HepG2 (cell line): ENCODE data around the gene MC5R. TPM values are rescaled to one million over a fixed set of nuclear protein-coding genes. Genes with fewer than 3 reads are reported as not detected.

Experiments
- ATAC-seq: fragments of 200-7000 bp; cut with Tn5 transposase; 3 replicates; pipeline ENCODE4 v1.9.1; 2020; ENCODE audit warnings: mild to moderate bottlenecking, moderate library complexity
- BruUV-seq: library from RNA; stranded (reverse); fragments of 400-500 nt; replicated peaks from 2 replicates; lab custom pipeline; 2021; lab: Mats Ljungman, UMichigan
- CTCF ChIA-PET: fragments of 300-600 bp; formaldehyde crosslinking; extraction: SDS; loops from one replicate; lab custom pipeline; 2021; ENCODE audit warnings: low total read pairs, inconsistent platforms, low intra/inter-chr PET ratio; lab: Yijun Ruan, JAX
- POLR2A ChIA-PET: fragments of 350-600 bp; sonication (Branson Sonifier 250); formaldehyde crosslinking; loops from one replicate; lab custom pipeline; 2020; ENCODE audit warnings: antibody characterized with exemption, inconsistent platforms; lab: Yijun Ruan, JAX
- DNase-seq: peaks from one replicate; pipeline ENCODE4 v3.0.0-alpha.2; 2015; ENCODE audit warnings: low spot score
- FAIRE-seq: peaks from 3 replicates; lab custom pipeline; 2011; peaks lifted over from hg19 to GRCh38; lab: Jason Lieb, UNC
- H2AFZ ChIP-seq: one replicate; pipeline ENCODE4 v1.6.1; 2011; ENCODE audit warnings: low read length, inconsistent platforms
- H3K27ac ChIP-seq: fragments of 300-600 bp; 3 replicates; pipeline ENCODE4 v1.8.0; 2011; ENCODE audit warnings: mixed run types, mild to moderate bottlenecking, mixed read lengths, low read length, inconsistent platforms; ENCODE audit not compliant: insufficient read depth; ENCODE audit errors: extremely low read length
- H3K27me3 ChIP-seq, 2 experiments: fragments of 200-600 bp in 1 of 2; 2 replicates in 1 of 2; 3 replicates in 1 of 2; pipeline versions ENCODE4 v1.6.0 to v1.8.0; 2011; ENCODE audit warnings: low read length in 2 of 2, mild to moderate bottlenecking in 2 of 2, moderate library complexity in 2 of 2, inconsistent platforms in 1 of 2; ENCODE audit not compliant: insufficient read depth in 2 of 2, control insufficient read depth in 1 of 2
- H3K36me3 ChIP-seq, 2 experiments: fragments of 200-600 bp in 1 of 2; replicated peaks in 1 of 2; 2 replicates in 1 of 2; 3 replicates in 1 of 2; pipeline versions ENCODE4 v1.5.1 to v1.8.0; 2011; ENCODE audit warnings: low read length in 2 of 2, inconsistent platforms in 1 of 2; ENCODE audit not compliant: insufficient read depth in 2 of 2, control insufficient read depth in 1 of 2
- H3K4me1 ChIP-seq: 2 replicates; pipeline ENCODE4 v1.5.1; 2012; ENCODE audit warnings: low read length, inconsistent platforms; ENCODE audit not compliant: insufficient read depth
- H3K4me2 ChIP-seq: 2 replicates; pipeline ENCODE4 v1.6.0; 2011; ENCODE audit warnings: low read depth, low read length, inconsistent platforms
- H3K4me3 ChIP-seq, 3 experiments: fragments of 200-600 bp in 1 of 3; sonication (generic), shearing (Covaris generic) in 1 of 3; replicated peaks in 1 of 3; 2 replicates each; pipeline ENCODE4 v1.5.1; 2011 to 2016; ENCODE audit warnings: low read length in 3 of 3, inconsistent platforms in 2 of 3, low read depth in 2 of 3, mild to moderate bottlenecking in 2 of 3, control low read depth in 1 of 3, mixed read lengths in 1 of 3; ENCODE audit not compliant: insufficient read depth in 1 of 3
- H3K79me2 ChIP-seq: one replicate; pipeline ENCODE4 v1.6.1; 2011; ENCODE audit warnings: low read length, inconsistent platforms; ENCODE audit not compliant: insufficient read depth
- H3K9ac ChIP-seq: 2 replicates; pipeline ENCODE4 v1.6.0; 2011; ENCODE audit warnings: mild to moderate bottlenecking, low read depth, low read length, inconsistent platforms; ENCODE audit not compliant: insufficient read depth
- H3K9me3 ChIP-seq: 2 replicates; pipeline ENCODE4 v1.5.1; 2012; ENCODE audit warnings: mild to moderate bottlenecking, low read length
- H4K20me1 ChIP-seq: 2 replicates; pipeline ENCODE4 v1.6.0; 2011; ENCODE audit warnings: inconsistent platforms, mild to moderate bottlenecking, low read length, moderate library complexity; ENCODE audit not compliant: insufficient read depth
- ATF2 ChIP-seq: sonication (generic); formaldehyde crosslinking; IDR thresholded peaks from 2 replicates; pipeline ENCODE4 v1.4.0; 2020; ENCODE audit warnings: missing genetic modification reagents
- ATRX ChIP-seq: sonication (generic); formaldehyde crosslinking; IDR thresholded peaks from 2 replicates; pipeline ENCODE4 v1.4.0; 2020; ENCODE audit warnings: missing genetic modification reagents, borderline replicate concordance
- FOSL1 ChIP-seq: sonication (generic); formaldehyde crosslinking; IDR thresholded peaks from 2 replicates; pipeline ENCODE4 v1.9.0; 2021; ENCODE audit warnings: missing genetic modification reagents, borderline replicate concordance
- MYC ChIP-seq: sonication (generic); formaldehyde crosslinking; IDR thresholded peaks from 2 replicates; pipeline ENCODE4 v1.9.0; 2021; ENCODE audit warnings: missing genetic modification reagents, borderline replicate concordance
- PLSCR1 ChIP-seq: sonication (generic); formaldehyde crosslinking; IDR thresholded peaks from 2 replicates; pipeline ENCODE4 v1.5.0; 2020; ENCODE audit warnings: missing genetic modification reagents, mild to moderate bottlenecking, borderline replicate concordance
- RBM22 ChIP-seq: fragments of 200-400 bp; formaldehyde crosslinking; optimal IDR thresholded peaks from 2 replicates; pipeline ENCODE3; 2017; ENCODE audit warnings: mild to moderate bottlenecking, low read length, moderate library complexity
- SP1 ChIP-seq, 2 experiments: fragments of 450-650 bp in 1 of 2; sonication (generic) in 1 of 2; formaldehyde crosslinking in 1 of 2; IDR thresholded peaks; 2 replicates each; pipeline versions ENCODE4 v1.4.0 to v1.6.1; 2016 to 2020; ENCODE audit warnings: missing genetic modification reagents in 1 of 2
- ZBTB7B ChIP-seq: sonication (generic); formaldehyde crosslinking; IDR thresholded peaks from 2 replicates; pipeline ENCODE4 v1.4.0; 2020; ENCODE audit warnings: missing genetic modification reagents
- ZEB1 ChIP-seq: IDR thresholded peaks from 2 replicates; pipeline ENCODE4 v1.6.1; 2012; ENCODE audit warnings: mild to moderate bottlenecking, low read depth, inconsistent platforms; ENCODE audit not compliant: insufficient replicate concordance
- ZFX ChIP-seq: sonication (generic); formaldehyde crosslinking; IDR thresholded peaks from 2 replicates; pipeline ENCODE4 v1.4.0; 2020; ENCODE audit warnings: mild to moderate bottlenecking, low read depth, missing genetic modification reagents, moderate library complexity
- ZNF30 ChIP-seq: sonication (generic); formaldehyde crosslinking; IDR thresholded peaks from 2 replicates; pipeline ENCODE4 v1.5.0; 2020; ENCODE audit warnings: mild to moderate bottlenecking, missing genetic modification reagents
- ZNF350 ChIP-seq: sonication (generic); formaldehyde crosslinking; IDR thresholded peaks from 2 replicates; pipeline ENCODE4 v1.4.0; 2020; ENCODE audit warnings: mild to moderate bottlenecking, low read depth, missing genetic modification reagents, borderline replicate concordance
- ZNF468 ChIP-seq: sonication (generic); formaldehyde crosslinking; IDR thresholded peaks from 2 replicates; pipeline ENCODE4 v1.8.0; 2022; ENCODE audit warnings: mild to moderate bottlenecking, moderate library complexity, missing genetic modification reagents
- ZNF562 ChIP-seq: sonication (generic); formaldehyde crosslinking; IDR thresholded peaks from 2 replicates; pipeline ENCODE4 v1.8.0; 2022; ENCODE audit warnings: missing genetic modification reagents, borderline replicate concordance
- ZNF713 ChIP-seq: sonication (generic); formaldehyde crosslinking; IDR thresholded peaks from 2 replicates; pipeline ENCODE4 v1.4.0; 2020; ENCODE audit warnings: mild to moderate bottlenecking, missing genetic modification reagents
- ZZZ3 ChIP-seq: sonication (generic); formaldehyde crosslinking; IDR thresholded peaks from 2 replicates; pipeline ENCODE4 v1.4.0; 2020; ENCODE audit warnings: missing genetic modification reagents, mild to moderate bottlenecking, borderline replicate concordance
- WGBS: methylation state at CpG from one replicate; pipeline ENCODE4 v1.1.6; 2017; ENCODE audit warnings: low lambda C conversion rate; 5-methylcytosine and 5-hydroxymethylcytosine counted together
- in situ Hi-C: cut with HindIII; loops from 2 replicates; pipeline ENCODE4 v1.10.0; 2017; ENCODE audit warnings: low pct_unique_long_range_greater_than_20kb; ENCODE audit not compliant: extremely low pct_ligation_motif_present
- intact Hi-C: fragments of 100-400 bp; cut with micrococcal nuclease; formaldehyde crosslinking; loops from one replicate; pipeline ENCODE4 v1.10.0; 2022; ENCODE audit not compliant: unreplicated experiment
- polyA plus RNA-seq, 8 experiments: library from polyadenylated mRNA; depleted of rRNA in 3 of 8; stranded (reverse) in 7 of 8; unstranded in 1 of 8; fragments of >200 nt; fragmentation: Illumina TruSeq in 4 of 8; extraction: Trizol in 4 of 8; gene quantifications; 2 replicates each; pipeline versions ENCODE4 v1.2.1 to v1.2.3, GENCODE V29; 2011 to 2016; ENCODE audit warnings: low read depth in 4 of 8, missing spikeins in 1 of 8, mixed read lengths in 1 of 8; ENCODE audit not compliant: insufficient read depth in 1 of 8
- total RNA-seq, 5 experiments: library from RNA; depleted of rRNA; stranded (reverse); fragments of >200 nt; fragmentation: Illumina TruSeq; extraction: Trizol; gene quantifications; 2 replicates each; pipeline ENCODE4 v1.2.3, GENCODE V29; 2016; ENCODE audit warnings: low read depth in 1 of 5
- TF ChIP-seq, protein P1 (sequence below): sonication (generic); formaldehyde crosslinking; IDR thresholded peaks from 2 replicates; pipeline ENCODE4 v1.8.1; 2022; ENCODE audit warnings: mild to moderate bottlenecking, missing genetic modification reagents
- TF ChIP-seq, protein P2 (sequence below): IDR thresholded peaks from 2 replicates; pipeline ENCODE4 v1.6.1; 2016; ENCODE audit warnings: missing compliant biosample characterization, missing genetic modification reagents, borderline replicate concordance

The MC5R gene
- total and polyA plus RNA-seq, 2 of the 13 experiments (the other 11 are each of a cell fraction or from before 2014, with no cell fraction given): not detected

GRCh38 chr18:13834496-13835015 lies 10.6 kb downstream of the MC5R start:
- Histone ChIP-seq H3K9ac (no peak overlapping the region), H3K9me3 (no peaks in the 10 kb centered on the region), H3K4me2 (no peak overlapping the region), H3K4me1 (no peaks in the 10 kb centered on the region), H4K20me1 (no peaks in the 10 kb centered on the region), H3K27ac (no peak overlapping the region), H3K36me3 (no peaks in the 10 kb centered on the region), H3K4me3 (no peak overlapping the region), H3K27me3 (peaks cover 0 to 8% of the 10 kb centered on the region in 2 experiments; a peak in 2 of 5 replicates), H3K79me2 (no peaks in the 10 kb centered on the region), H2AFZ (no peak overlapping the region)
- intact Hi-C loops (no loop called here), in situ Hi-C loops (no loop called here)
- no peak for FAIRE-seq
- WGBS: 12% methylated on average over 8 of the region's 8 CpGs
- TF ChIP-seq ZNF30 (CRISPR knock-in tag) (no peak), ATRX (CRISPR knock-in tag) (no peak), ZNF468 (CRISPR knock-in tag) (no peak), RBM22 (no peak), ATF2 (CRISPR knock-in tag) (no peak), ZNF562 (CRISPR knock-in tag) (no peak), SP1 (IDR thresholded peaks at IDR 0.05) (no peak), SP1 (CRISPR knock-in tag; IDR thresholded peaks at IDR 0.05) (no peak), FOSL1 (no peak), ZNF350 (CRISPR knock-in tag) (no peak), ZFX (CRISPR knock-in tag) (no peak), ZNF713 (CRISPR knock-in tag) (no peak), MYC (CRISPR knock-in tag) (no peak), ZEB1 (no peak), ZBTB7B (no peak), PLSCR1 (no peak), ZZZ3 (CRISPR knock-in tag) (no peak)
- TF ChIP-seq, protein P1, sequence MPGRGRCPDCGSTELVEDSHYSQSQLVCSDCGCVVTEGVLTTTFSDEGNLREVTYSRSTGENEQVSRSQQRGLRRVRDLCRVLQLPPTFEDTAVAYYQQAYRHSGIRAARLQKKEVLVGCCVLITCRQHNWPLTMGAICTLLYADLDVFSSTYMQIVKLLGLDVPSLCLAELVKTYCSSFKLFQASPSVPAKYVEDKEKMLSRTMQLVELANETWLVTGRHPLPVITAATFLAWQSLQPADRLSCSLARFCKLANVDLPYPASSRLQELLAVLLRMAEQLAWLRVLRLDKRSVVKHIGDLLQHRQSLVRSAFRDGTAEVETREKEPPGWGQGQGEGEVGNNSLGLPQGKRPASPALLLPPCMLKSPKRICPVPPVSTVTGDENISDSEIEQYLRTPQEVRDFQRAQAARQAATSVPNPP: no peak
- TF ChIP-seq, protein P2, sequence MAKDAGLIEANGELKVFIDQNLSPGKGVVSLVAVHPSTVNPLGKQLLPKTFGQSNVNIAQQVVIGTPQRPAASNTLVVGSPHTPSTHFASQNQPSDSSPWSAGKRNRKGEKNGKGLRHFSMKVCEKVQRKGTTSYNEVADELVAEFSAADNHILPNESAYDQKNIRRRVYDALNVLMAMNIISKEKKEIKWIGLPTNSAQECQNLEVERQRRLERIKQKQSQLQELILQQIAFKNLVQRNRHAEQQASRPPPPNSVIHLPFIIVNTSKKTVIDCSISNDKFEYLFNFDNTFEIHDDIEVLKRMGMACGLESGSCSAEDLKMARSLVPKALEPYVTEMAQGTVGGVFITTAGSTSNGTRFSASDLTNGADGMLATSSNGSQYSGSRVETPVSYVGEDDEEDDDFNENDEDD (CRISPR knock-in tag): no peak
- ATAC-seq: no peak
- ChIA-PET CTCF (no interaction called here), POLR2A (no interaction called here)
- BruUV-seq: no TSS peak
- no peak for DNase-seq
